Spleen (tissue), 7 donors: ENCODE data around the gene WFDC10A.
A peak's percentile ranks its signal among the peaks of the same experiment; 100 is the strongest.

ENCODE experiments used
- POLR2A ChIP-seq, 3 donors: fragments of 450-650 bp; IDR thresholded peaks; one replicate each; pipeline ENCODE4 v1.5.1; 2017; ENCODE audit warnings: antibody characterized with exemption in 3 of 3, mild to moderate bottlenecking in 1 of 3
- POLR2AphosphoS5 ChIP-seq, 3 donors: sonication (generic); formaldehyde crosslinking; IDR thresholded peaks; one replicate each; pipeline ENCODE4 v1.5.1; 2017; ENCODE audit warnings: antibody characterized with exemption in 3 of 3
- TF ChIP-seq, protein P1 (sequence below), 11 experiments: fragments of 200-600 bp in 7 of 11; fragments of 450-650 bp in 4 of 11; sonication (generic) in 4 of 11; IDR thresholded peaks in 8 of 11; conservative IDR thresholded peaks in 3 of 11; 1 replicate in 7 of 11; 2 replicates in 4 of 11; pipeline versions ENCODE4 v1.4.0 to v1.8.0; 2016 to 2021; ENCODE audit warnings: antibody characterized with exemption in 11 of 11, inconsistent platforms in 4 of 11, mild to moderate bottlenecking in 1 of 11
- donor health status: DM: no; HTN: no; CAD: no; lungs with moderate emphysema.
- donor health status: DM: no; HTN: no; CAD: no.
- donor health status: DM: no; HTN: no; CAD: no.

DNA sequence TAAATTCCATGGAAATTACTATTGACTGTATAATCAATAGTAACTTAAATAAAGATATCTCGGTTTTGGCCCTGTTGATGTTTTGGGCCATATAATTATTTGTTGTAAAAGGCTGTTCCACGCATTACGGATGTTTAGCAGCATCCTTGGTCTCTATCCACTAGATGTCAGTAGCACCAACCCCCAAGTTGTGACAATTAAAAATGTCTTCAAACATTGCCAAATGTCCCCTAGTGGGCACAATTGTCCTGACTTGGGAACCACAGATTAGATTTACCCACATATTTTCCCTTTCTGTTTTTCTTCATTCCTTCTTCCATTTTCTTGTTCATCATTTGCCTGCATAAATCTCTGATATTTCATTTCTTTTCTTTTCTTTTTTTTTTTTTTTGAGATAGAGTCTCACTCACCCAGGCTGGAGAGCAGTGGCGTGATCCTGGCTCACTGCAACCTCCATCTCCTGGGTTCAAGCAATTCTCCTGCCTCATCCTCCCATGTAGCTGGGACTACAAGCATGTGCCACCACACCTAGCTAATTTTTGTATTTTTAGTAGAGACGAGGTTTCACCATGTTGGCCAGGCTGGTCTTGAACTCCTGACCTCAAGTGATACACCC is 36.9 kb upstream of the WFDC10A start:
- TF ChIP-seq, protein P1, sequence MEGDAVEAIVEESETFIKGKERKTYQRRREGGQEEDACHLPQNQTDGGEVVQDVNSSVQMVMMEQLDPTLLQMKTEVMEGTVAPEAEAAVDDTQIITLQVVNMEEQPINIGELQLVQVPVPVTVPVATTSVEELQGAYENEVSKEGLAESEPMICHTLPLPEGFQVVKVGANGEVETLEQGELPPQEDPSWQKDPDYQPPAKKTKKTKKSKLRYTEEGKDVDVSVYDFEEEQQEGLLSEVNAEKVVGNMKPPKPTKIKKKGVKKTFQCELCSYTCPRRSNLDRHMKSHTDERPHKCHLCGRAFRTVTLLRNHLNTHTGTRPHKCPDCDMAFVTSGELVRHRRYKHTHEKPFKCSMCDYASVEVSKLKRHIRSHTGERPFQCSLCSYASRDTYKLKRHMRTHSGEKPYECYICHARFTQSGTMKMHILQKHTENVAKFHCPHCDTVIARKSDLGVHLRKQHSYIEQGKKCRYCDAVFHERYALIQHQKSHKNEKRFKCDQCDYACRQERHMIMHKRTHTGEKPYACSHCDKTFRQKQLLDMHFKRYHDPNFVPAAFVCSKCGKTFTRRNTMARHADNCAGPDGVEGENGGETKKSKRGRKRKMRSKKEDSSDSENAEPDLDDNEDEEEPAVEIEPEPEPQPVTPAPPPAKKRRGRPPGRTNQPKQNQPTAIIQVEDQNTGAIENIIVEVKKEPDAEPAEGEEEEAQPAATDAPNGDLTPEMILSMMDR (IDR thresholded peaks at IDR 0.05 in 8 of 11, conservative IDR thresholded peaks at IDR 0.05 in 3 of 11): peak in 10 of 11 experiments; percentile 31 to 66 (median 48)
- TF ChIP-seq POLR2AphosphoS5 (IDR thresholded peaks at IDR 0.05): no peak
- TF ChIP-seq POLR2A (IDR thresholded peaks at IDR 0.05): no peak
